Cardiac fibroblast (primary cell): ENCODE data around the gene TMEM98.
"Not testable (repeated sequence)": the region's sequence is repeated elsewhere in the genome, so short reads cannot be mapped to it uniquely, and the experiment has no call there.

Experiments
- DNase-seq, 2 donors: peaks; one replicate each; pipeline versions ENCODE4 v3.0.0 to v3.0.0-alpha.2; 2010; ENCODE audit warnings: low read depth in 2 of 2
- H3K4me3 ChIP-seq, 2 donors: replicated peaks in 1 of 2; 1 replicate in 1 of 2; 2 replicates in 1 of 2; pipeline ENCODE4 v1.5.1; 2011; ENCODE audit warnings: low read depth in 2 of 2, low read length in 2 of 2, mild to moderate bottlenecking in 2 of 2, moderate library complexity in 1 of 2
- TF ChIP-seq, protein P1 (sequence below): IDR thresholded peaks from one replicate; pipeline ENCODE4 v1.5.1; 2011; ENCODE audit warnings: low read depth, mild to moderate bottlenecking, low read length, inconsistent platforms

The TMEM98 gene

DNA sequence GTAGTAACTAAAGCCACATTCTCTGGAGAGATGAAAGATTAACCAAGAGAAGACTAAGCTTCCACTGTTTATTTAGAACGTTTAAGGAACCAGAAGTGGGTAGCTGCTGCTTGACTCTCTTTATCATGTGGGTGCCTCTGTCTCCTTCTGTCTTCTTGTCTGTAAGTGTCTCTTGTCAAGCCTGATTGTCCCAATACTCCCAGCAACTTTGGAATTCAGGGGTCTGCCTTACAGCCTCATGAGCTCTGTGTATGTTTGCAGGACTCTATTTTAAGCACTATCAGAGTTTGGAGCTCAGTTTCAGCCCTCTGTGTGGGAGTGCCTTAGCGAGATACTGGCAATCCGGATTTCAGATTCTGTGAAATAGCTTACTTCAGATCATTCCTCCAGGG, 34.4 kb downstream of the TMEM98 start:
- no peak for DNase-seq
- no peak overlapping the region for H3K4me3 ChIP-seq
- TF ChIP-seq, protein P1, sequence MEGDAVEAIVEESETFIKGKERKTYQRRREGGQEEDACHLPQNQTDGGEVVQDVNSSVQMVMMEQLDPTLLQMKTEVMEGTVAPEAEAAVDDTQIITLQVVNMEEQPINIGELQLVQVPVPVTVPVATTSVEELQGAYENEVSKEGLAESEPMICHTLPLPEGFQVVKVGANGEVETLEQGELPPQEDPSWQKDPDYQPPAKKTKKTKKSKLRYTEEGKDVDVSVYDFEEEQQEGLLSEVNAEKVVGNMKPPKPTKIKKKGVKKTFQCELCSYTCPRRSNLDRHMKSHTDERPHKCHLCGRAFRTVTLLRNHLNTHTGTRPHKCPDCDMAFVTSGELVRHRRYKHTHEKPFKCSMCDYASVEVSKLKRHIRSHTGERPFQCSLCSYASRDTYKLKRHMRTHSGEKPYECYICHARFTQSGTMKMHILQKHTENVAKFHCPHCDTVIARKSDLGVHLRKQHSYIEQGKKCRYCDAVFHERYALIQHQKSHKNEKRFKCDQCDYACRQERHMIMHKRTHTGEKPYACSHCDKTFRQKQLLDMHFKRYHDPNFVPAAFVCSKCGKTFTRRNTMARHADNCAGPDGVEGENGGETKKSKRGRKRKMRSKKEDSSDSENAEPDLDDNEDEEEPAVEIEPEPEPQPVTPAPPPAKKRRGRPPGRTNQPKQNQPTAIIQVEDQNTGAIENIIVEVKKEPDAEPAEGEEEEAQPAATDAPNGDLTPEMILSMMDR, result no peak

DNA sequence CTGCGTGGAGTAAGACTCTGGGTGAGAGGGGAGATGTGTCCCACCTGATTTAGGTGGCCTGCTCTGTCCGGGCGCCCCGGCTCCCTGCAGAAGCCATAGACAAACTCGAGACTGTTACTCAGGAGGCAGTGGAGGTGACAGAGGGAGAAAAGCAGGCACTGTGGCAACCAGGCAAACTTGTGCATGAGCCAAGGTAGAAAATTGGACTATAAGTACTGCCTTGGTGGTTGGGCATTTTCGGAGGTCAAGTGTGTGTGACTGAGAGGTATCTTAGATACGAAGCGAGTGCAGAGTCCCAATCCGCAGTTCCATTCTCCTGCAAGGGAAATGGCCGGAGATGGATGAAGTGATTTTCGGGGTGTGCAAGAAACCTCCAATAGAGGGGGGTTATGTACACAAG, 36.6 kb downstream of the TMEM98 start:
- TF ChIP-seq, protein P1, result no peak
- H3K4me3 ChIP-seq, result no peak overlapping the region
- no peak for DNase-seq

DNA sequence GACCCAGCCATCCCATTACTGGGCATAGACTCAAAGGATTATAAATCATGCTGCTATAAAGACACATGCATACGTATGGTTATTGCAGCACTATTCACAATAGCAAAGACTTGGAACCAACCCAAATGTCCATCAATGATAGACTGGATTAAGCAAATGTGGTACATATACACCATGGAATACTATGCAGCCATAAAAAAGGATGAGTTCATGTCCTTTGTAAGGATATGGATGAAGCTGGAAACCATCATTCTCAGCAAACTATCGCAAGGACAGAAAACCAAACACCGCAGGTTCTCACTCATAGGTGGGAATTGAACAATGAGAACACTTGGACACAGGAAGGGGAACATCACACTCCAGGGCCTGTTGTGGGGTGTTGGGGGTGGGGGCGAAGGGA, 41.3 kb downstream of the TMEM98 start:
- not testable (repeated sequence) for H3K4me3 ChIP-seq, DNase-seq

DNA sequence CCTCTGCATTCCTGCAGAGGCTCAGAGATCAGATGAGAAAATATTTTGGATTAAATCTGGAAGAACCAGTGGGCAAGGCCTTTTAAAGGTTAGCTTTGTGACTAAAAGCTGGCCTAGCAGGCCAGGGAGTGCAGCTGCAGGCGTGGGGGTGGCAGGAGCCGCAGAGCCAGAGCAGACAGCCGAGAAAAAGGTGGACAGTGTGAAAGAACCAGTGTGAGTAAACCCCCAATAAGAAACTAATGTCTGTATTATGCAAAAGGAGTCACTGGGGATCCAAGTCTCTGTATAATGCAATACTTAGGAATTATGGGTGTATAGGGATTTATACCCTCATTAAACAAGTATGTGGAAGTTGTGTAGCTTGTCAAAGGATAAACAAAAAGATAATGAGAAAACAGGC, 42.3 kb downstream of the TMEM98 start:
- TF ChIP-seq, protein P1, result no peak
- no peak overlapping the region for H3K4me3 ChIP-seq
- DNase-seq, result peak in 1 of 2 donors; percentile 70

DNA sequence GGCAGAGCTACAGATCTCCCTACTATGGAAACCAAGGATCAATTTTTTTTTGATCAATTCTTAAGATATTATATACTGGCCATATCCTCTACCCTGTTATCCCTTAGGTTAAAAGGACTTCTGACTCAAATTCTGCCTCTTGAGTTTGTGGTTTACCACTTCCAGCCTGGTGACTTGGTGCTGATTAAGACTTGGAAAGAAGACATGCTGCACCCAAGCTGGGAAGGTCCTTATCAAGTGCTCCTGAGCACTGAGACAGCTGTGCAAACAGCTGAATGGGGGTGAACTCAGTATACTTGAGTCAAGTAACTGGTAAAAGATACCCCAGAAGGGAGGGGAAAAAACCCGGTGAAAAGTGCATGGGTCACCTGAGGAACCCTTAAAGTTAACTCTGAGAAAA, 43.2 kb downstream of the TMEM98 start:
- TF ChIP-seq, protein P1, result no peak
- DNase-seq, result peak; percentile 32 to 68
- H3K4me3 ChIP-seq, result no peak overlapping the region

DNA sequence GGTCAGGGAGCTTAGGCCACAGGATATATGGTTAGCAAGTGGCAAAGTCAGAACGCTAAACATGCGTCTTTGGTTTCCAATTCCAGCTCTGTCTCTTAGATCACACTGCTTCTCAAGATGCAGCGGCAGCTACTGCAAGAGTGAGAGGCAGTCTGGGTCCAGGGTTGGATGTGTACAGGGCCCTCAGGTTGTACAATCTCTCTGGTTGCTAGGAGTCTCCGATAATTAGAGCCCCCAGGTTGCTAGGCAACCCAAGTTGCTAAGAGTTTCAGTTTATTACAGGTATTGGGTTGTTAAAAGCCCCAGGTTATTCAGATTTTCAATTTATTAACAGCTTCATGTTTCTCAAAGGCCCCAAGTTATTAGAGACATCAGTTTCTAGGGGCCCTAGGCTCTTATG, 48.2 kb downstream of the TMEM98 start:
- H3K4me3 ChIP-seq, result no peak overlapping the region
- TF ChIP-seq, protein P1, result no peak
- no peak for DNase-seq

DNA sequence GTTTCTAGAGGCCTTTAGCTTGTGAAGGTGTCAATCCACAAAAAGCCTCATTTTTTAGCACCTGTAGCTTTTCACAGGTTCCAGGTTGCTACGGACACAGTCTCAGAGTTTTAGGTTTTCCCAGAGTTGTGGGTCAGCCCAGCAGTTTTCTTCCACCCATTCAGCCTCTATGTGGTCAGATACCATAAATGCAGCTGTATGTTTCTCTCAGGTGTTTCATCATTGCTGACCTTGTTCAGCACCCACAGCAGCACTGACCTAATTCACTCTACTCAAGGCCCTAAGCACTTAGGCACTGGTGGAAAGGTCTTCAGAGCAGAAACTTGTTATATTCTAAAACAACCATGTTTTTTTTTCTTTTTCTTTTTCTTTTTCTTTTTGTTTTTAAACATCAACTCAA, 48.7 kb downstream of the TMEM98 start:
- TF ChIP-seq, protein P1, result no peak
- no peak overlapping the region for H3K4me3 ChIP-seq
- no peak for DNase-seq
